Measurements from ENCODE around the gene CLASP2.

CLASP2 gene

GRCh38 chr3:33751336-33751735 lies 33.3 kb upstream of the CLASP2 start:
- Histone ChIP-seq H3K4me1 (ENCODE audit: low read length) (peaks cover 21% of the 10 kb centered on the region), H3K4me3 (ENCODE audit: low read length) (no peak overlapping the region), H3K9ac (ENCODE audit: low read length) (no peak overlapping the region), H2AFZ (ENCODE audit: low read depth, low read length) (no peak overlapping the region), H3K27ac (ENCODE audit: low read length) (no peak overlapping the region), H3K4me2 (ENCODE audit: low read length) (no peak overlapping the region), H3K36me3 (replicated peaks; ENCODE audit: low read depth, low read length) (no peaks in the 10 kb centered on the region), H3K27me3 (ENCODE audit: low read depth, low read length) (no peaks in the 10 kb centered on the region), H3K79me2 (ENCODE audit: low read length) (no peaks in the 10 kb centered on the region), H3K9me3 (ENCODE audit: insufficient read depth, low read length) (peaks cover 11% of the 10 kb centered on the region; the same call in 1 of the 2 replicates), H4K20me1 (ENCODE audit: insufficient read depth, low read length) (no peaks in the 10 kb centered on the region)
- TF ChIP-seq CTCF (IDR thresholded peaks at IDR 0.05; ENCODE audit: low read depth, low read length) (no peak), EZH2phosphoT487 (IDR thresholded peaks at IDR 0.05; ENCODE audit: low read depth) (no peak)

GRCh38 chr3:33750211-33750548 lies 32.1 kb upstream of the CLASP2 start:
- no peaks in the 10 kb centered on the region for H3K36me3 ChIP-seq (replicated peaks; ENCODE audit: low read depth, low read length)
- no peak overlapping the region for H3K4me2 ChIP-seq (ENCODE audit: low read length)
- no peaks in the 10 kb centered on the region for H3K27me3 ChIP-seq (ENCODE audit: low read depth, low read length)
- H4K20me1 ChIP-seq (ENCODE audit: insufficient read depth, low read length) = no peaks in the 10 kb centered on the region
- H3K27ac ChIP-seq (ENCODE audit: low read length) = no peak overlapping the region
- H3K9me3 ChIP-seq (ENCODE audit: insufficient read depth, low read length) = peaks cover 9% of the 10 kb centered on the region; the same call in 1 of the 2 replicates
- no peak overlapping the region for H2AFZ ChIP-seq (ENCODE audit: low read depth, low read length)
- H3K4me1 ChIP-seq (ENCODE audit: low read length) = peaks cover 27% of the 10 kb centered on the region
- H3K9ac ChIP-seq (ENCODE audit: low read length) = no peak overlapping the region
- no peak for TF ChIP-seq EZH2phosphoT487 (IDR thresholded peaks at IDR 0.05; ENCODE audit: low read depth)
- no peak for TF ChIP-seq CTCF (IDR thresholded peaks at IDR 0.05; ENCODE audit: low read depth, low read length)
- no peaks in the 10 kb centered on the region for H3K79me2 ChIP-seq (ENCODE audit: low read length)
- no peak overlapping the region for H3K4me3 ChIP-seq (ENCODE audit: low read length)

DNA sequence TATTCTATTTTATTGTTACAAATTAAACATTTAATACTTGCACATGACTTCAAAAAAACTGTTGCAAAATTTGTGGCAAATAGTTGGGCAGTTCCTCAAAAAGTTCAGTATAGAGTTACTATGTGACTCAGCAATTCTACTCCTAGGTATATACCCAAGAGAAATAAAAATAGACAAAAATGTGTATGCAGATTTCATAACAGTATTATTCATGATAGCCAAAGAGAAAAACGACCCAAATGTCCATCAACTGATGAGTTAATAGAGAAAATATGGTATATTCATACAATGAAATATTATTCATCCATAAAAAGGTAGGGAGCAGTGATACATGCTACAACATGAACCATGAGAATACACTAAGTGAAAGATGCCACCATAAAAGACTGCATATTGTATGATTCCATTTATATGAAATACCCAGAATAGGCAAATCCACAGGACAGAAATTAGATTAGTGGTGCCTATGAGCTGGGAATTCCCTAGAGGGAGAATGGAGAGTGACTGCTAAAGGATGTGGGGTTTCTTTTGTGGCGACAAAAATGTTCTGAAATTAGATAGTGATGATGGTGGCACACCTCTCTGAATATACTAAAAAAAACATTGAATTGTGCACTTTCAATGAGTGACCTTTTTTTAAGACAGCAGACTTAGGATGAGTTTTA lies 31.6 kb upstream of the CLASP2 start:
- Histone ChIP-seq H3K4me1 (ENCODE audit: low read length) (peaks cover 27% of the 10 kb centered on the region), H3K36me3 (replicated peaks; ENCODE audit: low read depth, low read length) (no peaks in the 10 kb centered on the region), H3K4me2 (ENCODE audit: low read length) (peak overlapping the region; percentile 23), H4K20me1 (ENCODE audit: insufficient read depth, low read length) (no peaks in the 10 kb centered on the region), H3K79me2 (ENCODE audit: low read length) (no peaks in the 10 kb centered on the region), H3K27ac (ENCODE audit: low read length) (no peak overlapping the region), H3K9ac (ENCODE audit: low read length) (no peak overlapping the region), H3K9me3 (ENCODE audit: insufficient read depth, low read length) (peaks cover 4% of the 10 kb centered on the region; the same call in 1 of the 2 replicates), H3K4me3 (ENCODE audit: low read length) (no peak overlapping the region), H2AFZ (ENCODE audit: low read depth, low read length) (no peak overlapping the region), H3K27me3 (ENCODE audit: low read depth, low read length) (no peaks in the 10 kb centered on the region)
- no peak for TF ChIP-seq CTCF (IDR thresholded peaks at IDR 0.05; ENCODE audit: low read depth, low read length)
- no peak for TF ChIP-seq EZH2phosphoT487 (IDR thresholded peaks at IDR 0.05; ENCODE audit: low read depth)

- Histone ChIP-seq H3K27ac (ENCODE audit: low read length) (peak overlapping the region; percentile 56), H4K20me1 (ENCODE audit: insufficient read depth, low read length) (no peaks in the 10 kb centered on the region), H2AFZ (ENCODE audit: low read depth, low read length) (peak overlapping the region; percentile 49), H3K36me3 (replicated peaks; ENCODE audit: low read depth, low read length) (no peaks in the 10 kb centered on the region), H3K4me1 (ENCODE audit: low read length) (peaks cover 27% of the 10 kb centered on the region), H3K27me3 (ENCODE audit: low read depth, low read length) (no peaks in the 10 kb centered on the region), H3K79me2 (ENCODE audit: low read length) (no peaks in the 10 kb centered on the region), H3K9me3 (ENCODE audit: insufficient read depth, low read length) (no peaks in the 10 kb centered on the region), H3K9ac (ENCODE audit: low read length) (peak overlapping the region; percentile 9), H3K4me2 (ENCODE audit: low read length) (peak overlapping the region; percentile 71), H3K4me3 (ENCODE audit: low read length) (peak overlapping the region; percentile 64)
- TF ChIP-seq CTCF (IDR thresholded peaks at IDR 0.05; ENCODE audit: low read depth, low read length) (no peak), EZH2phosphoT487 (IDR thresholded peaks at IDR 0.05; ENCODE audit: low read depth) (no peak)
Measured at GRCh38 chr3:33746416-33747116, 28.5 kb upstream of the CLASP2 start.
